ENCODE data around the gene OR11H6.
"Not testable (repeated sequence)": the region's sequence is repeated elsewhere in the genome, so short reads cannot be mapped to it uniquely, and the experiment has no call there.

GRCh38 chr14:20264361-20264760, 40.9 kb downstream of the OR11H6 start:
- not testable (repeated sequence) for TF ChIP-seq CTCF (IDR thresholded peaks at IDR 0.05); EZH2 (IDR thresholded peaks at IDR 0.05; ENCODE audit: borderline replicate concordance, insufficient read depth, low read depth, low read length, poor library complexity, severe bottlenecking)
